Neuron (in vitro differentiated cells): Measurements from ENCODE around the gene CCDC51.
"Not testable (repeated sequence)": the region's sequence is repeated elsewhere in the genome, so short reads cannot be mapped to it uniquely, and the experiment has no call there.

Experiments
- H2AFZ ChIP-seq: one replicate; pipeline ENCODE4 v1.6.1; 2013; ENCODE audit warnings: low read depth, mild to moderate bottlenecking, inconsistent platforms, low read length, moderate library complexity
- H3K27me3 ChIP-seq: one replicate; pipeline ENCODE4 v1.6.1; 2013; ENCODE audit warnings: low read length; ENCODE audit not compliant: insufficient read depth
- H3K36me3 ChIP-seq: one replicate; pipeline ENCODE4 v1.6.1; 2013; ENCODE audit warnings: low read length; ENCODE audit not compliant: insufficient read depth
- H3K4me1 ChIP-seq: one replicate; pipeline ENCODE4 v1.6.1; 2013; ENCODE audit warnings: low read length; ENCODE audit not compliant: insufficient read depth
- H3K4me3 ChIP-seq: 2 replicates; pipeline ENCODE4 v1.5.1; 2013; ENCODE audit warnings: mild to moderate bottlenecking, low read length, moderate library complexity
- H3K9me3 ChIP-seq: one replicate; pipeline ENCODE4 v1.6.1; 2013; ENCODE audit warnings: low read length

CCDC51 gene

DNA sequence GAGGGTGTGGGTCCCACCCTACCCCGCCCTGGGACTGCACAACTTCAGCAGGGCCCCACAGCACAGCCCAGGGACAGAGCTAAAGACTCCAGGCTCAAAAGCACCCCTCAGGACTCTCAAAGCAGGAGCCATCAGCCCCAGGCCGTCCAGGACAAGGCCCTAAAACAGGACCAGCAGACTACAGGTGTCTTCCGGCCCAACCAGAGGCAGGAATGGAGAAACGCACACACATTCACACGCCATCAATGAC lies 32.7 kb upstream of the CCDC51 start:
- Histone ChIP-seq H3K4me3 (peak overlapping the region; percentile 53), H2AFZ (no peak overlapping the region), H3K4me1 (peaks cover 21% of the 10 kb centered on the region), H3K27me3 (no peaks in the 10 kb centered on the region), H3K9me3 (no peaks in the 10 kb centered on the region), H3K36me3 (peaks cover 23% of the 10 kb centered on the region)

DNA sequence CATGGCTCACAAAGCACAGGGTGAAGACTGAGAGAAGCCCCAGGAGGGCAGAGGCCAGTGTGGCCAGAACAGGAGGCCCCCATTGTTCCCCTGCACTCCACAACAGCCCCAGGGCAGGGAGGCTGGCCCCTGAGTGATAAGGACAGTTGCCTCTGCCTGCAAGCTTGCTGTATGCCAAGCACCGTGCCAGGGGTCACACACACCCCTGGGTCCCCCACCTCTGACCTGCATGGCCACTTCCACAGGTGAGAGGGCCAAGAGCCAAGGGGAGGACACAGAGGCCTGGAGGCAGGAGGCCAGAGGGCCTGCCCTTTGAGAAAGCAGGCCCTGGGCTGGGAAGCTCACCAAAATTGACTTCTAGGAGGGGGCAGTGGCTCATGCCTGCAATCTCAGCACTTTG lies 30.4 kb upstream of the CCDC51 start:
- Histone ChIP-seq H3K9me3 (no peaks in the 10 kb centered on the region), H3K36me3 (peaks cover 34% of the 10 kb centered on the region), H2AFZ (no peak overlapping the region), H3K4me3 (no peak overlapping the region), H3K27me3 (no peaks in the 10 kb centered on the region), H3K4me1 (peaks cover 39% of the 10 kb centered on the region)

DNA sequence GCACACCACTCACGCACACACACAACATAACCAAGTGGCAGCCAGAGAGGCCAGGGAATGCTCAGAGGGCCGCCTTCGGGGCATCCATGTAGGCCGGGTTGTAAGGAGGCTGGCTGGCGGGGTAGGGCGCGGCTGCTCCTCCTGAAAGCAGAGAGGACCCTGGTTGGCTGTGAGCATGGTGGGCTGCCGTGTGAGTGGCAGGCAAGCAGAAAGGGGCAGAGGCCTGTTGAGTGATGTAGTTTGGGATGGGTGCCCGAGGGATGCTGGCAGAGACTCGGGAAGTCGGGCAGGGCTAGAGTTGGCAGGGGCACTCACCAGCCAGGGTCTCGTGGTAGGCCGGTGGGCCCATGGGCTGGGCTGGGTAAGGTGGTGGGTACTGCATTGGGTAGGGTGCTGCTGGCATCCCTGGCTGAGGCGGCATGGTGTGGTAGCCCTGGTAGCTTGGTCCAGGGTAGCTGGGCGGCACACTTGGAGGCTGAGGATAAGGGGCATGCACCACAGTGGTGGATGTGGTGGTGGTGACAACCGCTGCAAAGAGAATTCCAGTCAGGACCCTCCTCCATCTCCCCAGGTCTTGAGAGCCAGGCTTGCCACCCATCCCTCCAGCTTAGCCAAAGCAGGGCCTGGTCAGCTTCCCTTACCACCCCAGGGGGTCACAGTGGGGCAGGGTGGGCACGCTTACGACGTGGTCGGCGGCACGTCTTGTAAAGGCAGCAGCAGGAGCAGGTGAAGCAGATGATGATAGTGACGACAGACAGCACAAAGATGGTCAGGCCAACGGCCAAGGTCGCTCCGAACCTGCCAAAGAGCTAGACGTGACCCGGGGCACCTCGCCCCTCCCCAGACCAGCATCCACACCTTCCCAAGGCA lies 29.4 kb upstream of the CCDC51 start:
- H3K4me1 ChIP-seq: peaks cover 39% of the 10 kb centered on the region
- no peaks in the 10 kb centered on the region for H3K27me3 ChIP-seq
- H2AFZ ChIP-seq: no peak overlapping the region
- no peaks in the 10 kb centered on the region for H3K9me3 ChIP-seq
- H3K36me3 ChIP-seq: peaks cover 34% of the 10 kb centered on the region
- no peak overlapping the region for H3K4me3 ChIP-seq

DNA sequence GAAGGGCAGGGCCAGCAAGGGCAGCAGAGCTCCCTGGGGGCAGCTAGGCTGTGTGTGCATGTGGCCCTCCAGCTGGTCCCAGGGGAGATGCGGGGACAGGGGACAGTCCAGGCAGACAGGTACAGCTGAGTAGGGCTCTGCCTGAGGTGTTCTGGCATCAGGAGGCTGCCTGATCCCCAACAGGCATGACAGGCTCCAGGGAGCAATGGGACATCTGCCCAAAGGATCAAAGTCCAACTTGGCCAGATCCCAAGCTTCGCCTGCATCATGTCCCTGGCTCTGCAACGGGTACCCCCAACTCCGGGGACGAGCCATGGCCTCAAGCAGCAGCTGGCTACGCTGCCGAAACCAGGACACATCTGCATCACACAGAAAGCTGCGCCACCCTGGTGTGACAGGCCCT lies 28.4 kb upstream of the CCDC51 start:
- H3K36me3 ChIP-seq: peaks cover 38% of the 10 kb centered on the region
- H3K4me3 ChIP-seq: no peak overlapping the region
- no peaks in the 10 kb centered on the region for H3K9me3 ChIP-seq
- no peaks in the 10 kb centered on the region for H3K27me3 ChIP-seq
- no peak overlapping the region for H2AFZ ChIP-seq
- peaks cover 34% of the 10 kb centered on the region for H3K4me1 ChIP-seq

DNA sequence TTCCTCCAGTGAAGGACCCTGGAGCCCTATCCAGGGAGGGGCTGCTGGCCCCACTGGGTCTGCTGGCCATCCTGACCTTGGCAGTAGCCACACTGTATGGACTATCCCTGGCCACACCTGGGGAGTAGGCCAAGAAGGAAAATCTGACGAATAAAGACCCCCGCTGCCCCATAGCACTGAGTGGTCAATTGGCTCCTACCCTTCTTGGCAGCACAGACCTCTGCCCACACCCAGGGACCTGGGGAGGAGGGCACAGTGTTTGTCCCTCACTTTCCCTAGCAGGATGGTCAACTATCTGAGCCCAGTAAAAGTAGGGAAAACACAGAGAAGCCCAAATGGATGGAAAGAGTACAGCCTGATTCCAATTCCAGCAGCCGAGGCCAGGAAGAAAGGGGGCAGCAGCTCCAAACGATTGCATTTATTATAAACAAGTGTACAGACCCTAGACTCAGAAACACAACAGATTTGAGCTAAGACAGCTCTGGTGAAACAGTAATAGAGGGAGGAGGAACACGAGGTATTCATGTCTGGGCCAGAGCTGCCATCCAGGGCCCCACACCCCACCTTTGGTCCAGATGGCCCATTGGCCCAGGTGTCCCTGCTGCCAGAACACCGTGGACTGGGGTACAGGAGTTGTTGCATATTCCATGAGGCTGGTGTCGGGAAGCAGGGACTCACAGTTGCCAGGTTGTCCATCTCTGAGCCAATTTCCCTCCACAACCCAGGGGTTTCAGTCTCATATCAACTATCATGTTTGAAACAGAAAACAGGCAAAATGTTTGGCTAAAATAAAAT lies 27.8 kb upstream of the CCDC51 start:
- H3K4me3 ChIP-seq: no peak overlapping the region
- no peaks in the 10 kb centered on the region for H3K9me3 ChIP-seq
- H2AFZ ChIP-seq: no peak overlapping the region
- H3K27me3 ChIP-seq: no peaks in the 10 kb centered on the region
- peaks cover 32% of the 10 kb centered on the region for H3K4me1 ChIP-seq
- peaks cover 38% of the 10 kb centered on the region for H3K36me3 ChIP-seq

DNA sequence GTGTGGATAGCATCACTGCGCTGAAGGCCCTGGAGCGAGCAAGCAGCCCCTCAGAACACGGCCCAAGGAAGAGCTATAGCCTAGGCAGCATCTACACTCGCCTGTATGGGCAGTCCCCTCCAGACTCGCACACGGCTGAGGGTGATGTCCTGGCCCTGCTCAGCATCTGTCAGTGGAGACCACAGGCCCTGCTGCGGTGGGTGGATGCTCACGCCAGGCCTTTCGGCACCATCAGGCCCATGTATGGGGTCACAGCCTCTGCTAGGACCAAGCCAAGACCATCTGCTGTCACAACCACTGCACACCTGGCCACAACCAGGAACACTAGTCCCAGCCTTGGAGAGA lies 27.2 kb upstream of the CCDC51 start:
- Histone ChIP-seq H3K4me3 (peak overlapping the region; percentile 42), H3K9me3 (no peaks in the 10 kb centered on the region), H3K27me3 (no peaks in the 10 kb centered on the region), H3K36me3 (peaks cover 38% of the 10 kb centered on the region), H3K4me1 (peaks cover 32% of the 10 kb centered on the region), H2AFZ (no peak overlapping the region)

DNA sequence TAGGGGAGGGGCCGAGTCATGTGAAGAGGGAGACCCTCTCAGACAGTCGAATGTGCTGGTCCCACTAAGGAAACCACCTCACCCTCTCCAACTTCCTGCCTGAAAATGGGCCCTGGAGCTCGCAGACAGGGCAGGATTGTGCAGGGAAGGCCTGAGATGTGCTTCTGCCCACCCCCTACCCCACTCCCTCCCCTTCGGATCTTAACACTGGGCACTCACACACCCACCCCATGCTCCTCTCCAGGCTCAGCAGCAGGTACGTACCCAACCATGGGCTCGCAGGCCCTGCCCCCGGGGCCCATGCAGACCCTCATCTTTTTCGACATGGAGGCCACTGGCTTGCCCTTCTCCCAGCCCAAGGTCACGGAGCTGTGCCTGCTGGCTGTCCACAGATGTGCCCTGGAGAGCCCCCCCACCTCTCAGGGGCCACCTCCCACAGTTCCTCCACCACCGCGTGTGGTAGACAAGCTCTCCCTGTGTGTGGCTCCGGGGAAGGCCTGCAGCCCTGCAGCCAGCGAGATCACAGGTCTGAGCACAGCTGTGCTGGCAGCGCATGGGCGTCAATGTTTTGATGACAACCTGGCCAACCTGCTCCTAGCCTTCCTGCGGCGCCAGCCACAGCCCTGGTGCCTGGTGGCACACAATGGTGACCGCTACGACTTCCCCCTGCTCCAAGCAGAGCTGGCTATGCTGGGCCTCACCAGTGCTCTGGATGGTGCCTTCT lies 26.6 kb upstream of the CCDC51 start:
- Histone ChIP-seq H3K4me3 (peak overlapping the region; percentile 42), H2AFZ (no peak overlapping the region), H3K4me1 (peaks cover 32% of the 10 kb centered on the region), H3K9me3 (no peaks in the 10 kb centered on the region), H3K36me3 (peaks cover 38% of the 10 kb centered on the region), H3K27me3 (no peaks in the 10 kb centered on the region)

DNA sequence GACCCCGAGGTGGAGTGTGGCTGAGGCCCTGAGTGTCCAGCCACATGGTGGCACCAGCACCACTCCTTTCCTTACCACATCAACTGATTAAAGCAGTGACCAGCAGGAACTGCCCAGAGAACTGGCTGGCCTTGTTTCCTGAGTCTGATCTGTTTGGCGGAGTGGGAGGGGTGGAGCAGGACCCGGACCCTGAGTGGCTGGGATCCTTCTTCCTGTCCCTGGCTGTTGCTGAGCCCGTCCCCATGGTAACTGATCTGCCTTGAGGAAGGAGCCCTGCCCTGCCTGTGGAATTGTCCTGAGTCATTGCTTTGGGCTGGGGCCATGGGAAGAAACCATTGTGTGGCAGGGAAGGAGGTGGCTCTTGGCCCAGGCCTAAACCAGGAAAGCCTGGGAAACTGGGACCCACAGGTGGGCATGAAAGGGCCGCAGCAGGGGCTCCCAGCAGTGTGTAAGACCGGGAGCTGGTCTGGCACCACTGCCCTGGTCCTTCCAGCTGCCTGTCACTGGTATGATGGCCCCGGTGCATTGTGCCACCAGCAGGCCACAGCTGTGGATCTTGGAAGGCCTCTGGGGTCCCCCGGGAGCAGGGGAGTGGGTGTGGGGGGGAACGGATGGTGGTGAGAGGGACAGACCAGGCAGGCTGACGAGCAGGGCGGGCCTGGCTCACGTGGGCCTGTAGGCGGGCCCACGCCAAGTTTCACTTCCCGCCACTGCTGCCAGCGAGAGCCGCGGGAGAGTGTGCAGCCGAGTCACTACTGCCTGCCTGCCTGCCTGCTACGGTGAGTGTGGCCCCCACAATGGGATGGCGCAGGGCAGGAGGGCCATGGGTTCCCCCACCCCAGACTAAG lies 25.8 kb upstream of the CCDC51 start:
- peaks cover 32% of the 10 kb centered on the region for H3K4me1 ChIP-seq
- H2AFZ ChIP-seq: no peak overlapping the region
- no peaks in the 10 kb centered on the region for H3K9me3 ChIP-seq
- H3K4me3 ChIP-seq: peak overlapping the region; percentile 42
- H3K36me3 ChIP-seq: peaks cover 46% of the 10 kb centered on the region
- no peaks in the 10 kb centered on the region for H3K27me3 ChIP-seq

DNA sequence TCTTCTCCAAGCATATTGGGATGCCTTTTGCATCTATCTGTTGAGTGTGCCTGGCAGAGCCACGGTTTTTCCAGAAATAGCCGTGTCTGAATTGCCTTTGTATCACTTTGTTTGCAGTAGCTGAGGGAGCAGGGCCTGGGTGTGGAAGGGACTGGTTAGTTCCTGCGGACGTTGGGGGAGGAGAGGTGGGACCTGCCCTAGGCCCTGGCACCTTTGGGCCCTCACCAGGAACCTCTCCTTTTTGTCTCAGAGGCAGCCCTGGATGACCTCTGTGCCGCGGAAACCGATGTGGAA lies 25.3 kb upstream of the CCDC51 start:
- H3K9me3 ChIP-seq: no peaks in the 10 kb centered on the region
- H3K4me3 ChIP-seq: no peak overlapping the region
- H3K27me3 ChIP-seq: no peaks in the 10 kb centered on the region
- H3K36me3 ChIP-seq: peaks cover 51% of the 10 kb centered on the region
- no peak overlapping the region for H2AFZ ChIP-seq
- H3K4me1 ChIP-seq: peaks cover 32% of the 10 kb centered on the region

DNA sequence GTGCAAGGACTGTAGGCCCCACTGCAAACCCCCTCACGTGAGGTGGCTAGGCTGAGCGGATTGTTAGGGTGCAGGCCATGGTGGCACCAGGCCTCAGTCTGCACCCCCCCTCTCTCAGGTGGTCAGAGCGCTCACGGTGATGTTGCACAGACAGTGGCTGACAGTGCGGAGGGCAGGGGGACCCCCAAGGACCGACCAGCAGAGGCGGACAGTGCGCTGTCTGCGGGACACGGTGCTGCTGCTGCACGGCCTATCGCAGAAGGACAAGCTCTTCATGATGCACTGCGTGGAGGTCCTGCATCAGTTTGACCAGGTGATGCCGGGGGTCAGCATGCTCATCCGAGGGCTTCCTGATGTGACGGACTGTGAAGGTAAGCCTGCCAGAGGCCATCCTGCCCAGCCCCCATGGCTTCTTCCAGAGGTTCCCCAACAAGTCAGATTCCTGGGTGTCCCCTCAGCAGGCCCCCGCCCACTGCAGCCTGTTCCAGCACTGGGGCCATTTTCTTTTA lies 24.8 kb upstream of the CCDC51 start:
- no peak overlapping the region for H3K4me3 ChIP-seq
- H2AFZ ChIP-seq: no peak overlapping the region
- no peaks in the 10 kb centered on the region for H3K9me3 ChIP-seq
- no peaks in the 10 kb centered on the region for H3K27me3 ChIP-seq
- H3K4me1 ChIP-seq: peaks cover 28% of the 10 kb centered on the region
- peaks cover 53% of the 10 kb centered on the region for H3K36me3 ChIP-seq

DNA sequence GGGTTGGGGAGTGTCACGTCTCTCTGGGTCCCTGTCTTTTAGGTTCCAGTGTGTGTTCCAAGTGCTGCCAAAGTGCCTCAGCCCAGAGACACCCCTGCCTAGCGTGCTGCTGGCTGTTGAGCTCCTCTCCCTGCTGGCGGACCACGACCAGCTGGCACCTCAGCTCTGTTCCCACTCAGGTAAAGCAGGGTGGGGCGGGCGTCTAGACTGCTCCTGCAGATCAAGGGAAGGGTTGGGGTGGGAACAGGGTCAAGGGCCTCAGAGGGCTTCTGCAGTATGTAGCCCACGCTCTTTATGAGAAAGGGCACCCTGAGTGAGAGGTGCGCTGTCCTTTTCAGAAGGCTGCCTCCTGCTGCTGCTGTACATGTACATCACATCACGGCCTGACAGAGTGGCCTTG lies 23.8 kb upstream of the CCDC51 start:
- H3K36me3 ChIP-seq: peaks cover 53% of the 10 kb centered on the region
- H3K9me3 ChIP-seq: no peaks in the 10 kb centered on the region
- H3K4me1 ChIP-seq: peaks cover 28% of the 10 kb centered on the region
- no peaks in the 10 kb centered on the region for H3K27me3 ChIP-seq
- H3K4me3 ChIP-seq: no peak overlapping the region
- H2AFZ ChIP-seq: no peak overlapping the region

DNA sequence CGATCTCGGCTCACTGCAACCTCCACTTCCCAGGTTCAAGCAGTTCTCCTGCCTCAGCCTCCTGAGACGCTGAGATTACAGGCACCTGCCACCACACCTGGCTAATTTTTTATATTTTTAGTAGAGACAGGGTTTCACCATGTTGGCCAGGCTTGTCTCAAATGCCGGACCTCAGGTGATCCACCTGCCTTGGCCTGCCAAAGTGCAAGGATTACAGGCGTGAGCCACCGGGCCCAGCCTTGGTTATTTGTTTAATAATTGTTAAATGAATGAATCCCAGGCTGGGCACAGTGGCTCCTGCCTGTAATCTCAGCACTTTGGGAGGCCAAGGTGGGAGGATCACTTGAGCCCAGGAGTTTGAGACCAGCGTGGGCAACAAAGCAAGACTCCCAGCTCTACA lies 21.8 kb upstream of the CCDC51 start:
- H3K9me3 ChIP-seq, H3K27me3 ChIP-seq, H3K4me3 ChIP-seq, H2AFZ ChIP-seq: not testable (repeated sequence)
- Histone ChIP-seq H3K4me1 (peaks cover 18% of the 10 kb centered on the region), H3K36me3 (peaks cover 45% of the 10 kb centered on the region)
